NCI-H446 treated with DMSO at 0.1 percent for 48 hours (cell line): ENCODE results near the gene FREY1.

Experiments
- DNase-seq: peaks from one replicate; lab custom pipeline; 2025; lab: John Stamatoyannopoulos, UW

The FREY1 gene

GRCh38 chr11:45928535-45929215, 21.6 kb upstream of the FREY1 start:
- no peak for DNase-seq

GRCh38 chr11:45927684-45928413, 20.8 kb upstream of the FREY1 start:
- no peak for DNase-seq

GRCh38 chr11:45927332-45927683, 20.2 kb upstream of the FREY1 start:
- DNase-seq = no peak

- no peak for DNase-seq
Measured at GRCh38 chr11:45926536-45927331, 19.7 kb upstream of the FREY1 start.

GRCh38 chr11:45926001-45926401, 18.9 kb upstream of the FREY1 start:
- DNase-seq = no peak

- no peak for DNase-seq
Measured at GRCh38 chr11:45925550-45925949, 18.5 kb upstream of the FREY1 start.

GRCh38 chr11:45924927-45925326, 17.9 kb upstream of the FREY1 start:
- DNase-seq = no peak

- no peak for DNase-seq
Measured at GRCh38 chr11:45924036-45924915, 17.2 kb upstream of the FREY1 start.

- no peak for DNase-seq
Measured at GRCh38 chr11:45922425-45923082, 15.5 kb upstream of the FREY1 start, which contains the start of gene LARGE2. LARGE2 (plus strand) TSS chr11:45922656; CDS start chr11:45922883, 227 bp downstream.

GRCh38 chr11:45921561-45922424, 14.7 kb upstream of the FREY1 start:
- no peak for DNase-seq

- DNase-seq = no peak
Measured at GRCh38 chr11:45920531-45921477, 13.7 kb upstream of the FREY1 start.

- DNase-seq = no peak
Measured at GRCh38 chr11:45919806-45920530, 12.9 kb upstream of the FREY1 start.

- DNase-seq = no peak
Measured at GRCh38 chr11:45918962-45919675, 12.0 kb upstream of the FREY1 start.

- DNase-seq = peak; percentile 31
Measured at GRCh38 chr11:45918331-45918941, 11.4 kb upstream of the FREY1 start.

- peak; percentile 98 for DNase-seq
Measured at GRCh38 chr11:45917623-45918330, 10.7 kb upstream of the FREY1 start, which contains the start of gene PEX16. PEX16 (minus strand) TSS chr11:45917877; CDS start chr11:45917811, 66 bp downstream.

- no peak for DNase-seq
Measured at GRCh38 chr11:45917286-45917622, 10.2 kb upstream of the FREY1 start.

GRCh38 chr11:45915446-45915845, 8.4 kb upstream of the FREY1 start:
- no peak for DNase-seq
